BLaER1 (cell line): Measurements from ENCODE around the gene FBXL3.
"Not testable (repeated sequence)": the region's sequence is repeated elsewhere in the genome, so short reads cannot be mapped to it uniquely, and the experiment has no call there.

ENCODE experiments used
- H3K27ac ChIP-seq: shearing (Covaris generic); formaldehyde crosslinking; 2 replicates; pipeline ENCODE4 v1.8.1; 2022
- H3K27me3 ChIP-seq: shearing (Covaris generic); formaldehyde crosslinking; 2 replicates; pipeline ENCODE4 v1.8.1; 2022
- H3K36me3 ChIP-seq: shearing (Covaris generic); formaldehyde crosslinking; 2 replicates; pipeline ENCODE4 v1.8.1; 2022
- H3K4me1 ChIP-seq: shearing (Covaris generic); formaldehyde crosslinking; 2 replicates; pipeline ENCODE4 v1.8.1; 2022
- H3K4me2 ChIP-seq: shearing (Covaris generic); formaldehyde crosslinking; 2 replicates; pipeline ENCODE4 v1.8.1; 2022
- H3K4me3 ChIP-seq: shearing (Covaris generic); formaldehyde crosslinking; 2 replicates; pipeline ENCODE4 v1.8.1; 2022
- H3K9ac ChIP-seq: shearing (Covaris generic); formaldehyde crosslinking; 2 replicates; pipeline ENCODE4 v1.8.1; 2022
- H3K9me3 ChIP-seq: shearing (Covaris generic); formaldehyde crosslinking; 2 replicates; pipeline ENCODE4 v1.8.1; 2022
- H4K20me1 ChIP-seq: shearing (Covaris generic); formaldehyde crosslinking; 2 replicates; pipeline ENCODE4 v1.8.1; 2022
- Cebpa-rat ChIP-seq: shearing (Covaris generic); IDR thresholded peaks from 2 replicates; pipeline ENCODE4 v1.8.1; 2022

FBXL3 gene

DNA sequence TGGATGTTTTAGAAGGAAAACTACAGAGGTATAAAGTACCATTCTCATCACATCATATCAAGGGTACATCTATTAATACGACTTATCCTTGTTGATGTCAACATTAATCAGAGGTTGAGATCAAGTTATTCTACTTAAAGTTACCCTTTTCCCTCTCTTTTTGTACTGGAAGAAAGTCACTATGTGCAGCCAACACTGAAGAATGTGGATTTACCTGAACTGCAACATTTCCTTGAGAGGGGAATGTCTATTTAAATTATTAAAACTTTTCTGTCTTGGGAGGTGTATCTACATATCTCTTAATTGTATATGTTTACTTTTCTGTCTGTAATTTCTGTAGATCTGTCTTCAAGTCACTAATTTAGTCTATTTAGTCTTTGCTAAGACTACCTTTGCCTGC, 2.5 kb upstream of the FBXL3 start:
- no peak overlapping the region for H3K4me3 ChIP-seq

DNA sequence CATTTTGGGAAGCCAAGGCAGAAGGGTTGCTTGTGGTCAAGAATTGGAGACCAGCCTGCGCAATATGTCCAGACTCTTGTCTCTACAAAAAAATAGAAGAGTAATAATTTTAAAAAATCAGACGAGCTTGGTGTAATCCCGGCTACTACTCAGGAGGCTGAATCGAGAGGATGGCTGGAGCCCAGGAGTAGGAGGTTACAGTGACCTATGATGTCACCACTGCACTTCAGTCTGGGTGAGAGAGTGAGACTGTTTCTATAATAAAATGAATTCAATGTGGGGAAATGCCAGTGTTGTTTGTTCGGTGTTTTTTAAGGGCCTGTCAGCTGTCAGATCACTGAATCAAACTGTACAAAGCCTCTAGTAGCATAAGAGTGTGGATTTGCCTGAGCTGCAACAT, 1.2 kb upstream of the FBXL3 start:
- no peaks in the 10 kb centered on the region for H3K27me3 ChIP-seq
- H3K36me3 ChIP-seq: no peaks in the 10 kb centered on the region; the same call in 1 of the 2 replicates
- H3K9ac ChIP-seq: no peak overlapping the region
- peaks cover 30% of the 10 kb centered on the region for H3K4me1 ChIP-seq
- no peak for TF ChIP-seq Cebpa-rat
- H3K9me3 ChIP-seq: 0 out of 2 replicates have a peak, but pooled peaks cover 8% of the 10 kb centered on the region
- no peak overlapping the region for H3K4me3 ChIP-seq
- no peak overlapping the region for H3K27ac ChIP-seq
- H3K4me2 ChIP-seq: peak overlapping the region; percentile 75; the same call in 1 of the 2 replicates
- H4K20me1 ChIP-seq: peaks cover 33% of the 10 kb centered on the region

More for the DNA sequence above, 2.5 kb upstream of the FBXL3 start:
- H3K9ac ChIP-seq: no peak overlapping the region
- H3K27me3 ChIP-seq: no peaks in the 10 kb centered on the region
- H3K4me1 ChIP-seq: peaks cover 21% of the 10 kb centered on the region
- no peak overlapping the region for H3K4me2 ChIP-seq
- no peak for TF ChIP-seq Cebpa-rat
- H3K9me3 ChIP-seq: 0 out of 2 replicates have a peak, but pooled peaks cover 8% of the 10 kb centered on the region
- H3K27ac ChIP-seq: no peak overlapping the region
- peaks cover 20% of the 10 kb centered on the region for H4K20me1 ChIP-seq
- no peaks in the 10 kb centered on the region for H3K36me3 ChIP-seq

DNA sequence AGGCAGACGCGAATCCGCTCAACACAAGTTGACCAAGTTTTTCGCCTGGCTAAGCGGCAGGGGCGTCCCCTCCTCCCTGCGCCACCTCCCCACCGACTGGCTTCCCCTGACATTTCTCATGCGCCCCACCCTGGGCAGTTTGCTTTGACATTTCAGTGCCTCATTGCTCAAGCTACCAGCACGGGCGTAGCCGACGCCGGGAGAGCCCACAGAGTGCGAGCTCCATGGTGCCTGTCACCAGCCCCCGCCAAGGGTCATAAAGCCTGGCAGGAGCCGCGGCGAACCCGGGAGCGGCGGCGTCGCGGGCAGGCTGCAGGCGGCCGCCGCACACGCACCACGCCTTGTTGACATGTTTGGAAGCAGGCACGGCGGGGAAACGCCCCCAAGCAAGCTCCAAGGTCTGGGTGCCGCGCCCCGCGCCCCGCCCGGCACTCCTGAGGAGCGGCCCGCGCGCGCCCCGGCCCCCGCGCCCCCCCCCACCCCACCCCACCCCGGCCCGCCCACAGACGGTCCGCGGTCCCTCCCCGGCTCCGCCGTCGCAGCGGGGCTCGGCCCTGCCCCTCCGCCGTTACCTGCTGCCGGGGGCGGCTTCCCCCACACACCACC, 601 bp downstream of the FBXL3 start:
- H3K27ac ChIP-seq: peak overlapping the region; percentile 98
- H3K4me3 ChIP-seq: peak overlapping the region; percentile 96
- H4K20me1 ChIP-seq: peaks cover 51% of the 10 kb centered on the region
- peaks cover 12% of the 10 kb centered on the region for H3K36me3 ChIP-seq
- H3K9ac ChIP-seq: peak overlapping the region; percentile 97
- peak overlapping the region; percentile 79 for H3K4me2 ChIP-seq
- H3K4me1 ChIP-seq: peaks cover 43% of the 10 kb centered on the region
- no peaks in the 10 kb centered on the region for H3K27me3 ChIP-seq
- H3K9me3 ChIP-seq: 0 out of 2 replicates have a peak, but pooled peaks cover 8% of the 10 kb centered on the region
- TF ChIP-seq Cebpa-rat: no peak

DNA sequence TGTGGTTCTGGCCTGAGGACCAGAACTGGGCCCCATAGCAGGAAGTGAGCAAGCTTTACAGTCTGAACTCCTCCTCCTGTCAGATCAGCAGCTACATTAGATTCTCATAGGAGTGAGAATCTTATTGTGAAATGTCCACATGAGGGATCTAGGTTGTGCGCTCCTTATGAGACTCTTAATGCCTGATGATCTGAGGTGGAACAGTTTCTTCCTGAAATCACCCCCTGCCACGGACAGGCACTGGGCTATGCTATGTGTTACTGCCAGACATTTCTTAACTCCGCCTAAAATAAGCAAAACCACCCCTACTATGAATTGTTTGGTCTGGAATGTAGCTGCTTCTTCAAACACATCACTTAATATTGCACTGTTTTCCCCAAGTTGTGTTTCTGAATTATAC, 4.6 kb downstream of the FBXL3 start:
- peaks cover 38% of the 10 kb centered on the region for H3K4me1 ChIP-seq
- no peak overlapping the region for H3K27ac ChIP-seq
- TF ChIP-seq Cebpa-rat: no peak
- H4K20me1 ChIP-seq: peaks cover 85% of the 10 kb centered on the region
- no peak overlapping the region for H3K9ac ChIP-seq
- 0 out of 2 replicates have a peak overlapping the region, but pooled peaks have one; percentile 1 for H3K4me2 ChIP-seq
- no peaks in the 10 kb centered on the region for H3K27me3 ChIP-seq
- no peaks in the 10 kb centered on the region for H3K9me3 ChIP-seq
- no peak overlapping the region for H3K4me3 ChIP-seq
- peaks cover 29% of the 10 kb centered on the region for H3K36me3 ChIP-seq

DNA sequence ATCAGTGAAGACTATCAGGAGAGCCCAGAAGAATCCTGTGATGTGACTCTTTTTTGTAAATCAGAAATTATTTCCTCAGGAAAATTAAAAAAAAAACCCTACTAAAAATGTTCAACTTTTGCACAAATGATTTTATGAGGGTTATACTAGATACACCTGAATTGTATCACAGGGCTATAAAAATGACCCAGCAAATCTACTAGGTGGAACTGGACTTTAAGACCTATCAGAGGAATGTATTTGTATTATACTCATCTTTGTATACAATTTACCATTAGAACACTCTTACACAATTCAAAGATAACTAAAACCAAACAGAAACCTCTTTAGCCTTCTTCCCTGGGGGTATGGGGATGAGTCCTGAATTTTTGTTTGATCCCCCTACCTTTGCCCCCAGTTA, 7.2 kb downstream of the FBXL3 start:
- peaks cover 88% of the 10 kb centered on the region for H4K20me1 ChIP-seq
- H3K9me3 ChIP-seq: no peaks in the 10 kb centered on the region
- H3K36me3 ChIP-seq: peaks cover 53% of the 10 kb centered on the region
- no peak overlapping the region for H3K9ac ChIP-seq
- H3K4me2 ChIP-seq: no peak overlapping the region
- H3K4me3 ChIP-seq: no peak overlapping the region
- TF ChIP-seq Cebpa-rat: no peak
- H3K27me3 ChIP-seq: no peaks in the 10 kb centered on the region
- H3K4me1 ChIP-seq: peaks cover 25% of the 10 kb centered on the region
- H3K27ac ChIP-seq: no peak overlapping the region

DNA sequence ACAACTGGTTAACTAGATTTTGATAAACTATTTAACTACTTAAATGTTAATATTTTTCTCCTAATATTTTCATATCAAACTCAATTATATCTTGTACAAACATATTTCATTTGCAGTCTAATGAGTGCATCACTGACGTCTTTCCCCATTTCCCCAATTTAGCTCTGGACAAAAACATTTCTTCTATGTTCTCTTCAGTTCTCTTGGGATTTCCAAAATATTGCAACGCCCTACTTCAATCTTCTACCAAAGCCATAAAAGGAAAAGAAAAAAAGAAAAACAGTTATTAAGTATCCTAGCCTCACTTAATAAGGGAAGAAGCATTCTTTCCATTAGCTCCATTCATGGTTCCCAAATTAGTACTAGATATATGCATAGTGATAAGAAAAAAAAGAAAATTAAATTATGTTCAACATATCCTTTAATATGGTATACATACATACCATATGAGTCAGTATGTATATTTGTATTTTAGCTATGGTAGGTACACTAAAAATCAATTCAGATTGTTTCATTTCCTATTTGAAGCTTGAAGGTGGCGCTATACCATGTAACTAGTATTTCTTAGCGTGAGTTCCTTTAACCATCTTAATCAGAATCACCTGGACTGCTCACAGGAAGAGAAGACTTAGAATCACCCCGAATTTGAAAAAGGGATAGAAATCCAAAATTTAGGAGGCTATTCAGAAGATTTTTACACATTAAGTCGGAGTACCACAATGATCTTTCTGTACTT, 9.9 kb downstream of the FBXL3 start:
- Histone ChIP-seq H3K36me3 (peaks cover 72% of the 10 kb centered on the region), H3K9ac (no peak overlapping the region), H3K9me3 (no peaks in the 10 kb centered on the region), H4K20me1 (peaks cover 86% of the 10 kb centered on the region), H3K4me3 (no peak overlapping the region), H3K4me1 (peaks cover 2% of the 10 kb centered on the region; the same call in 1 of the 2 replicates), H3K27ac (no peak overlapping the region), H3K27me3 (no peaks in the 10 kb centered on the region), H3K4me2 (no peak overlapping the region)
- TF ChIP-seq Cebpa-rat: no peak

DNA sequence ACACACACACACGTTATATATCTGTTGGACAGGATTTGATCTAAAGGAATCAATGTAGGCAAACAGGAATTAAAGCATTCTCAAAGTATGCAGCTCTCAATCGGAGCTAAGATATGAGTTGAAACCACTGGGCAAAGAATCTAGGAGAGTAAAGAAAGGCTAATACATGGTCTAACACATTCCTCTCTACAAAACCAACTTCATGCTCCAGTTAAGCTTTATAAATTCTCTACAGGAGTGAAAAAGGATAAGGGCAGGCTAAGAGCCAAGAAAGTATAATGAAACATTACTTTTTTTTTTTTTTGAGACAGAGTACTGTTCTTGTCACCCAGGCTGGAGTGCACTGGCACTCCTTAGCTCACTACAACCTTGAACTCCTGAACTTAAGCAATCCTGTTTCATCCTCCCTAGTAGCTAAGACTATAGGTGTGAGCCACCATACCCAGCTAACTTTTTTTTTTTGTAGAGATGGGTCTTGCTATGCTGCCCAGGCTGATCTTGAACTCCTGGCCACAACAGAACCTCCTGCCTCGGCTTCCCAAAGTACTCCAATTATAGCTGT, 10.6 kb downstream of the FBXL3 start:
- Histone ChIP-seq H3K27ac (no peak overlapping the region), H3K9ac (no peak overlapping the region), H3K4me2 (no peak overlapping the region), H4K20me1 (peaks cover 85% of the 10 kb centered on the region), H3K9me3 (no peaks in the 10 kb centered on the region), H3K4me3 (no peak overlapping the region), H3K27me3 (no peaks in the 10 kb centered on the region), H3K4me1 (no peaks in the 10 kb centered on the region), H3K36me3 (peaks cover 74% of the 10 kb centered on the region)
- no peak for TF ChIP-seq Cebpa-rat

DNA sequence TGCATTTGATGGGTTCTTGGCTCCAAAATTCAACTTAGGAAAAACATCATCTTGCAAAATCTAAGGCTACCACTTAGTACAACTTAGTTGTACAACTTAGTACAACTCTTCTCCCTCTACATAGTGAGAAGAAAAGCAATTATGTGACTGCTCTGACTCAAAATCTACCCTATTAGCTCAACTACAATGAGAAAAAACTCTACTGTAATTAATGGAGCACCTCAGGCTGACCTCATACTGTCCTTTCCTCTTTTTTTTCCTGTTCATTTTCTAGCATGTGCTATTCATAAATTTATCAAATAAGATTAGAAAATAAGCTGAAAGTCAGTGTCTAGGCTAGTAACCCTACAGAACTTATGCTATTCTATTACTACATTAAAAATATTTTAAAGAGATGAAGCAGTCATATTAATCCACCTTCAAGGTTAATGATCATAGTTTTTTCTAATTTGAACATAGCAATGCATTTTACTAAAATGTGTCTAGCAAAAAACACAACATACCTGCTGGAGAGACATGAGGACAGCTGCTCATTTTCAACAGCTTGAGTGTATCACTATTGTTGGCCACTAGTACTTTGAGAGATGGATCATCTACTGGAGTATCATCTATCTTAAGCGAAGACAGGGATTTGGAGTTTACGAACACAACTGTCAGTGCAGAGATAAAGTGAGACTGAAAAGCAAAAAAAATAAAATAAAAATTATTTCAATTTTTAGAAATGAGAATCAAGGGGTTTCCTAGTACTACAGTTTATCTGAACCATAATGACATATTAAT, 11.9 kb downstream of the FBXL3 start:
- TF ChIP-seq Cebpa-rat: no peak
- peaks cover 5% of the 10 kb centered on the region; the same call in 1 of the 2 replicates for H3K9me3 ChIP-seq
- no peak overlapping the region for H3K4me3 ChIP-seq
- H4K20me1 ChIP-seq: peaks cover 81% of the 10 kb centered on the region
- H3K27me3 ChIP-seq: no peaks in the 10 kb centered on the region
- H3K27ac ChIP-seq: no peak overlapping the region
- H3K36me3 ChIP-seq: peaks cover 82% of the 10 kb centered on the region
- H3K4me2 ChIP-seq: no peak overlapping the region
- no peak overlapping the region for H3K9ac ChIP-seq
- no peaks in the 10 kb centered on the region for H3K4me1 ChIP-seq

DNA sequence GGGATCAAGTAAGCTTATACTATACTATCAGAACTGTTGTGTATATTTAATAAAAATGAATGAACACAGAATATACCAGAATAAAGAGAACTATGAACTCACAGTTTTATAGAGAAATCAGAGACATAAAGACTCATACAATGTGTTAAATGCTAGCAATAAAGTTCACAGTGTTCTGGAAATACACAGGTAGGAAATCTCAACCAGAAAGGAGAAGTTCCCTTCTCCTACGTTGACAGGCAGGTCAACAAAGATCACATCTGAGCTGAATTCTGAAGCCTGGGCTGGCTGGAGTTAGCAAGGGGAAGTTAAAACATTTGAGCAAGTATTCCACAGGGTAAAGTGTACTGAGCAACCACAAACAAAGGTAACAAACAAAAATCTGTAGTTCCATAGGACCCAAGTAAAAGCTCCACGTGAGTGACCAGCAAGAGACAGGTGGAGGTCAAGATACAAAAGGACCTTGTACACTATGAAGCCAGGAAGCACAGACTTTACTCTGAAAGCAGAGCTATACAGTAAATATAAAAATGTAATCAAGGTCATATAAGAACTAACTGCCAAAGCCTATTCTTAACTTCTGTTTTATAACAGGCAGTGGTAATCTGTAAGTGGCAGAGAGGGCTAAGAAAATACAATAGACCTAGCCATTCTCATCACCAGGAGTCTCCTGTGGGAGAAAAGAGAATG, 13.0 kb downstream of the FBXL3 start:
- H3K4me1 ChIP-seq: no peaks in the 10 kb centered on the region
- no peak overlapping the region for H3K4me3 ChIP-seq
- H3K27me3 ChIP-seq: no peaks in the 10 kb centered on the region
- no peak overlapping the region for H3K9ac ChIP-seq
- peaks cover 9% of the 10 kb centered on the region; the same call in 1 of the 2 replicates for H3K9me3 ChIP-seq
- peaks cover 78% of the 10 kb centered on the region for H4K20me1 ChIP-seq
- no peak overlapping the region for H3K4me2 ChIP-seq
- peaks cover 93% of the 10 kb centered on the region for H3K36me3 ChIP-seq
- TF ChIP-seq Cebpa-rat: no peak
- no peak overlapping the region for H3K27ac ChIP-seq

DNA sequence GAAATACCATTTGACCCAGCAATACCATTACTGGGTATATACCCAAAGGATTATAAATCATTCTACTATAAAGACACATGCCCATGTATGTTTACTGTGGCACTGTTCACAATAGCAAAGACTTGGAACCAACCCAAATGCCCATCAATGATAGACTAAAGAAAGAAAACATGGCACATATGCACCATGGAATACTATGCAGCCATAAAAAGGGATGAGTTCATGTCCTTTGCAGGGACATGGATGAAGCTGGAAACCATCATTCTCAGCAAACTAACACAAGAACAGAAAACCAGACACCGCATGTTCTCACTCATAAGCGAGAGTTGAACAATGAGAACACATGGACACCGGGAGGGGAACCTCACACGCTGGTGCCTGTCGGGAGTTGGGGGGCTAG, 17.2 kb downstream of the FBXL3 start:
- Histone ChIP-seq H4K20me1 (peaks cover 77% of the 10 kb centered on the region), H3K36me3 (peaks cover 74% of the 10 kb centered on the region)
- H3K27ac ChIP-seq, H3K4me2 ChIP-seq, H3K27me3 ChIP-seq, H3K4me3 ChIP-seq, H3K9ac ChIP-seq, H3K4me1 ChIP-seq, H3K9me3 ChIP-seq: not testable (repeated sequence)
